ENCODE results near the gene VWA5B1.

The VWA5B1 gene

GRCh38 chr1:20371411-20371810 lies 80.7 kb downstream of the VWA5B1 start:
- Histone ChIP-seq H3K4me2 (no peak overlapping the region), H2AFZ (ENCODE audit: low read depth) (no peak overlapping the region), H3K4me1 (ENCODE audit: low read depth, poor library complexity, severe bottlenecking) (no peaks in the 10 kb centered on the region), H4K20me1 (ENCODE audit: insufficient read depth) (no peaks in the 10 kb centered on the region), H3K9ac (no peak overlapping the region), H3K27me3 (ENCODE audit: insufficient read depth, low read depth) (peaks cover 24% of the 10 kb centered on the region), H3K27ac (no peak overlapping the region), H3K4me3 (IDR thresholded peaks at IDR 0.05; ENCODE audit: insufficient read depth, low read depth, low read length) (no peak overlapping the region), H3K36me3 (ENCODE audit: insufficient read depth) (no peaks in the 10 kb centered on the region), H3K79me2 (ENCODE audit: insufficient read depth, low read depth) (no peaks in the 10 kb centered on the region)
- TF ChIP-seq CTCF (conservative IDR thresholded peaks at IDR 0.05; ENCODE audit: low read depth, low read length) = no peak

- Histone ChIP-seq H3K4me3 (IDR thresholded peaks at IDR 0.05; ENCODE audit: insufficient read depth, low read depth, low read length) (no peak overlapping the region), H3K36me3 (ENCODE audit: insufficient read depth) (no peaks in the 10 kb centered on the region)
These were observed 81.2 kb downstream of the VWA5B1 start for GRCh38 chr1:20371883-20372282.

GRCh38 chr1:20372676-20373075 lies 82.0 kb downstream of the VWA5B1 start:
- peaks cover 27% of the 10 kb centered on the region for H3K27me3 ChIP-seq (ENCODE audit: insufficient read depth, low read depth)
- H3K4me2 ChIP-seq = no peak overlapping the region

More at GRCh38 chr1:20371883-20372282, 81.2 kb downstream of the VWA5B1 start:
- Histone ChIP-seq H3K27me3 (ENCODE audit: insufficient read depth, low read depth) (peaks cover 24% of the 10 kb centered on the region), H2AFZ (ENCODE audit: low read depth) (no peak overlapping the region), H3K4me1 (ENCODE audit: low read depth, poor library complexity, severe bottlenecking) (no peaks in the 10 kb centered on the region), H3K27ac (no peak overlapping the region), H3K9ac (no peak overlapping the region), H3K79me2 (ENCODE audit: insufficient read depth, low read depth) (no peaks in the 10 kb centered on the region), H4K20me1 (ENCODE audit: insufficient read depth) (no peaks in the 10 kb centered on the region), H3K4me2 (no peak overlapping the region)
- TF ChIP-seq CTCF (conservative IDR thresholded peaks at IDR 0.05; ENCODE audit: low read depth, low read length) = no peak

GRCh38 chr1:20373286-20373685 lies 82.6 kb downstream of the VWA5B1 start:
- Histone ChIP-seq H2AFZ (ENCODE audit: low read depth) (no peak overlapping the region), H3K9ac (no peak overlapping the region), H3K4me3 (IDR thresholded peaks at IDR 0.05; ENCODE audit: insufficient read depth, low read depth, low read length) (no peak overlapping the region), H3K4me1 (ENCODE audit: low read depth, poor library complexity, severe bottlenecking) (no peaks in the 10 kb centered on the region), H3K4me2 (no peak overlapping the region), H3K79me2 (ENCODE audit: insufficient read depth, low read depth) (no peaks in the 10 kb centered on the region), H3K36me3 (ENCODE audit: insufficient read depth) (no peaks in the 10 kb centered on the region), H4K20me1 (ENCODE audit: insufficient read depth) (no peaks in the 10 kb centered on the region), H3K27me3 (ENCODE audit: insufficient read depth, low read depth) (peaks cover 29% of the 10 kb centered on the region), H3K27ac (no peak overlapping the region)
- TF ChIP-seq CTCF (conservative IDR thresholded peaks at IDR 0.05; ENCODE audit: low read depth, low read length) = no peak

More at GRCh38 chr1:20372676-20373075, 82.0 kb downstream of the VWA5B1 start:
- no peak overlapping the region for H3K9ac ChIP-seq
- no peaks in the 10 kb centered on the region for H3K4me1 ChIP-seq (ENCODE audit: low read depth, poor library complexity, severe bottlenecking)
- no peak overlapping the region for H2AFZ ChIP-seq (ENCODE audit: low read depth)
- H3K79me2 ChIP-seq (ENCODE audit: insufficient read depth, low read depth) = no peaks in the 10 kb centered on the region
- TF ChIP-seq CTCF (conservative IDR thresholded peaks at IDR 0.05; ENCODE audit: low read depth, low read length) = no peak
- H3K36me3 ChIP-seq (ENCODE audit: insufficient read depth) = no peaks in the 10 kb centered on the region
- no peak overlapping the region for H3K27ac ChIP-seq
- no peaks in the 10 kb centered on the region for H4K20me1 ChIP-seq (ENCODE audit: insufficient read depth)
- no peak overlapping the region for H3K4me3 ChIP-seq (IDR thresholded peaks at IDR 0.05; ENCODE audit: insufficient read depth, low read depth, low read length)

All from KMS-11 (cell line).